DMS 273 (cell line): Measurements from ENCODE around the gene HIPK3.
"Not testable (repeated sequence)": the region's sequence is repeated elsewhere in the genome, so short reads cannot be mapped to it uniquely, and the experiment has no call there.

Experiments
- DNase-seq: peaks from one replicate; lab custom pipeline; 2025; ENCODE audit not compliant: unreplicated experiment; lab: John Stamatoyannopoulos, UW

The HIPK3 gene

DNA sequence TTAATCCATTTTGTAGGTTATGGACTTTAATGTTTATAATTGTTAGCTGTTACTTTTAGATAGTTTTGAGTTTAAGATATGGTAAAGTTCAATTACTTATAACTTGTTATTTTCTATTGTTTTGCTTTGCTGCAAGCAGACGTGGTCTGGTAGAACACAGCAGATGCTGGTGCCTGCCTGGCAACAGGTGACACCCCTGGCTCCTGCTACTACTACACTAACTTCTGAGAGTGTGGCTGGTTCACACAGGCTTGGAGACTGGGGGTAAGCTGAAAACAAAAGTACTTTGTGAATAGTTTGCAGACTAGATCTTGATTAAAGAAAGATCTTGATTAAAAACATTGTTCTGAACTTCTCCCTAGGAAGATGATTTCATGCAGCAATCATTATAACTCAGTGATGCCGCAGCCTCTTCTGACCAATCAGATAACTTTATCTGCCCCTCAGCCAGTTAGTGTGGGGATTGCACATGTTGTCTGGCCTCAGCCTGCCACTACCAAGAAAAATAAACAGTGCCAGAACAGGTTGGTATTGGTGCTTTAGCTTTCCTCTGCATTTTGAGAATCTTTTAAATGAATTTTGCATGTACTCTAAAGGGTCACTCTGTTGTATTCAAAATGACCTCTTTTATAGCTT lies 90.4 kb downstream of the HIPK3 start:
- peak; percentile 15 for DNase-seq

DNA sequence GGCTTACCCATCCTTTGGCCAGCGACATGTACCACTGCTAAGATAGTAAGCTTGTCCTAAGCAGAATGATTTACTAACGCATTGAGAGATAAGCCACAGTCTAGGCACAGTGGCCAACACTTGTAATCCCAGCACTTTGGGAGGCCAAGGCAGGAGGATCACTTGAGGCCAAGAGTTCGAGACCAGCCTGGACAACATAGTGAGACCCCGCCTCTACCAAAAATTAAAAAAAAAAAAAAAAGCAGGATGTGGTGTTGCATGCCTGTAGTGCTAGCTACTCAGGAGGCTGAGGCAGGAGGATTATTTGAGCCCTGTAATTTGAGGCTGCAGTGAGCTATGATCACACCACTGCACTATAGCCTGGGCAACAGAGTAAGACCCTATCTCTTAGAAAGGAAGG lies 93.1 kb downstream of the HIPK3 start:
- no peak for DNase-seq

DNA sequence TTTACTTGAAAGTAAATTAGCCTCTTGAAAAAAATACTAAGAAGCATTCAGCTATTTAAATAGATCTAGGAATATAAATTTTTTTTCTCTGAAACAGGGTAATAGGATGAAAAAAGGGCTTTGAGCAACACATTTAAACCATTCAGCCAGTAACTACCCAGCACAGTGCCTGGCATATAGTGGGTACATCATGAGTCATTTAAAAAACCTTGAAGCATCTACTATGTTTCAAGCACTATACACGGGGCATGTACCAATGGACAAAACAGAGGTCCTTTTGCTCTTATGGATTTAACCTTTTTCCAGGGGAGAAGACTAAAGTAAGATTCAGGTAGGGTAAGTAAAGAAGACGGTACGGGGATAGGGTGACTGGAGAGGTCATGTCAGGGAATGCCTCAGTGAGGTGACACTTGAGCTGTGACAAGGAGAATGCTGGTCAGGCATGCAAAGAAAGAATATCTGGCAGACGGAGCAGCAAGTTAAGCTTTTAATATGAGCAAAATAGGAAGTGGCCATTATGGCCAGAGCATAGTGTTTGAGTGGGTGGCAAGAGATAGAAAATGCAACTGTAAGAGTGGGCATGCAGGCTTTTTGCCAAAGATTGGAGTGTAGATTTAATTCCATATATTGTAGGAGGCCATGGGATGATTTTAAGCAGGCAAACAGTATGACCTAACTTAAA lies 101.1 kb downstream of the HIPK3 start:
- DNase-seq, result no peak

DNA sequence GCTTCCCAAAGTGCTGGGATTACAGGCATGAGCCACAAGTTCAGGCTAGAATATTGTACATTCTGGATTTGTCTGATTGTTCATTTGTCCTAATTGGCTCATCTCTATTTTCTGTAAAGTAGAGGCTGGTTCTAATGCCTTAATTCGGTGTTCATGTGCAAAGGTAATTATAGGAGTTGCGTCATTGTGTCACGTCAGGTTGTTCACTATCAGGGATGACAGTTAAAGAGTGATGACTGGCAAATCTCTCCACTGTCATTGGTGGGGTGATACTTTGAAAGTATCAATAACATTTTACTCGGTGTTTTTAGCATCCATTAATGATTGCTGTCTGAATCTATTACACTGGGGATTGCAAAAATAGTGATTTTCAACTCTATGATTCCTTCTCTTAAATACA lies 103.5 kb downstream of the HIPK3 start:
- DNase-seq, result no peak

DNA sequence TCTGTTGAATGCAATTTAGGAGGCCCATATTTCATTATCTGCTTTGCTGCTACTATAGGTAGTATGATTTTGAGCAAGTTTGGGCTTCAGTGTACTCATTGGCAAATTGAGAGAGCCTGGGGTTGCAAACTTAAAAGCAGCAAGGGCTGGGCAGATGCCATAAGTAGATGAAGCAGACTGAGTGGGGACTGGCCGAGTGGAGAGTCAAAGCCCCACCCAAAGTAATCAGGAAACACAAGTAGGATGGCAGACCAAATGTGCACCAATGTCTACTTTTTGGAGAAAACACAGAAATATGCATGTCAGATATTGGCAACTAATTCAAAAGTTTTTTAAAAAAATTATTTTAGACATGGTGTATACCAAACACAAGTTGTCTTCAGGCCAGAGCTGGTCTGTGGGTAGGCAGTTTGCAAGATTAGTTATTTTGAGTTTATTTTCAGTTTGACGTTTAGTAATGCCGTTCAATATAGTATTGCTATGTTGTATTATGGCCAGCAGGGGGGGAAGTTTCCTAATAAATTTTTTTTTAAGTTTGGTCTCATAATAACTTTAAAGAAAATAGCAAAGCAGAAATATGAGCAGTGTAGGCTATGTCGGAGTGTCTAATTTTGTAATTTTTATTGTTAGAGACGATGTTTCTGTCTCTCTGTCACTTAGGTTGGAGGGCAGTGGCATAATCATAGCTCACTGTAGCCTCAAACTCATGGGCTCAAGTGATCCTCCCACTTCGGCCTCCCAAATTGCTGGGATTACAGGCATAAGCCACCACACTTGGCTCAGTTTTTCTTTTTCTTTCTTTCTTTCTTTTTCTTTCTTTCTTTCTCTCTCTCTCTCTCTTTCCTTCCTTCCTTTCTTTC lies 105.1 kb downstream of the HIPK3 start:
- peak; percentile 49 for DNase-seq

DNA sequence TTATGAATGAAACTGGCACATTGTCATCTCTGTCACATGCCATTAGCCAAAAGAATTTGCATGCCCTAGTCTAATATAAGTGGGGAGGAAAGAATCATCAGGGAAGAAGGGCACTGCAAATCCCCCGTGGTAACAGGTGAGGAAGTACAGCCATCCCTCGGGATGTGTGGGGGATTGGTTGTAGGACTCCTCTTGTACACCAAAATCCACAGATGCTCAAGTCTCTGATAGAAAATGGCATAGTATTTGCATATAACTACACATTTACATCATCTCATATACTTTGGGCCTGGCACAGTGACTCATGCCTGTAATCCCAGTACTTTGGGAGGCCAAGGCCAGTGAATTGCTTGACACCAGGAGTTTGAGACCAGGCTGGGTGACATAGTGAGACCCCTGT lies 109.7 kb downstream of the HIPK3 start:
- no peak for DNase-seq

DNA sequence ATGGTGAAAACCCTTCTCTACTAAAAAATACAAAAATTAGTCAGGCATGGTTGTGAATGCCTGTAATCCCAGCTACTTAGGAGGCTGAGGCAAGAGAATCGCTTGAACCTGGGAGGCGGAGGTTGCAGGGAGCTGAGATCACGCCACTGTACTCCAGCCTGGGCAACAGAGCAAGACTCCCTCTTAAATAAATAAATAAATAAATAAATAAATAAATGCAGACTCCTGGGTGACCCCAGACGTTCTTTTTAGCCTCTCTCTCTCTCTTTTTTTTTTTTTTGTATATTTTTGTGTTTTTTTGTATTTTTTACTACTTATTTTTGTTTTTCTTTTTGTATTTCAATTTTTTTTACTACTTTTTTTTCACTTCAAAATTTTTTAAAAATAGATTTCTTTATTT lies 111.3 kb downstream of the HIPK3 start:
- DNase-seq, result not testable (repeated sequence)

DNA sequence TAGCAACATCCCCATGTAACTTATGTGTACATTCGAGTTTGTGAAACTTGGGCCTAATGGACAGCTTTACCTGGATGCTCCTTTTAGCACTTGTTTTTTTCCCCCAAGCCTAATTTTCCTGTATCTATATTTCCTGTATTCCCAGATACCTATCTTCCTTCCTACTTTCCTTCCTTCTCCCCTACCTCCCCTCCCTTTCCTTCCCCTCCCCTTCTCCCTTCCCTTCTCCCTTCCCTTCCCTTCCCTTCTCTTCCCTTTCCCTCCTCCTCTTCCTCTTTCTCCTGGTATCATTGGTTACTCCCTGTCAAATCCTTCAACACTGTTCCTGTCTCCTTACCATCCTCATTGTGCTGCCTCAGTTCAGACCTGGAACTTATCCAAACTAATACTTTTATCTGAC lies 111.8 kb downstream of the HIPK3 start:
- no peak for DNase-seq

DNA sequence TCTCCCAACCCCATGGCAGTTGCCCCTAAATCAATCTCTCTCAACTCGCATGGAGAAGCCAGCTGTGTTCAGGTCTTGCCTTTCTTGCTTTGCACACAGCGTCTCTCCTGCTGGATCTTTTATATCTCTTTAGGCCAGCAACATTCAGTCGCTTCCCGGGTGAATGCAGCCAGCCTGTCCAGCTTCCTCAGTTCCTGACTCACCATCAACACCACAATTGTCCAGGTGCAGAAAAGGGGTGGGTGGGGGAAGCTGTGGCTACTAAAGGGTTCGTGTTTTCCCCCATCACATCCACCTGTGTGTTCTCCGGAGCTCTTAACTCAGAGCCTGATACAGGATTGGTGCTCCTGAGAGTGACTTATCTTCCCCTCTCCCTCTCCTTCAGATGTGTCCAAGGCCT lies 116.5 kb downstream of the HIPK3 start:
- no peak for DNase-seq

DNA sequence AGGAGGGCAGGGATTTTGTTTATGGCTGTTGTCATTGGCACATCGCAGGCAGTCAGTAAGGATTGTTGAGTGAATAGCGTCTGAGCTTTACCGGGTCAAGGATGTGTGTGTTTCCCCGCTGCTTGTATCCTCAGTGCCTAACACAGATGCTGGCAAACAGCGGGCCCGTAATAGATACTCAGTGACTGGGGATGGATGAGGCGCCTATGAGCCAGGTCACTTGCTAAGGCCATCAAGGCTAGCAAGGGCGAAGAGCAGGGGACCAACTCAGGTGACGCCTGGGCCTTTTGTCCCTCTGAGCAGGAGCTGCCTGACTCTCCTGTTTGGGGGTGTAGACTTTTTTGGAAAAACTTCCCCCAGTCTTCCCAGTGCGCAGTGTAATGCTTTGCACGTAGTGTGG lies 118.1 kb downstream of the HIPK3 start:
- DNase-seq, result no peak

DNA sequence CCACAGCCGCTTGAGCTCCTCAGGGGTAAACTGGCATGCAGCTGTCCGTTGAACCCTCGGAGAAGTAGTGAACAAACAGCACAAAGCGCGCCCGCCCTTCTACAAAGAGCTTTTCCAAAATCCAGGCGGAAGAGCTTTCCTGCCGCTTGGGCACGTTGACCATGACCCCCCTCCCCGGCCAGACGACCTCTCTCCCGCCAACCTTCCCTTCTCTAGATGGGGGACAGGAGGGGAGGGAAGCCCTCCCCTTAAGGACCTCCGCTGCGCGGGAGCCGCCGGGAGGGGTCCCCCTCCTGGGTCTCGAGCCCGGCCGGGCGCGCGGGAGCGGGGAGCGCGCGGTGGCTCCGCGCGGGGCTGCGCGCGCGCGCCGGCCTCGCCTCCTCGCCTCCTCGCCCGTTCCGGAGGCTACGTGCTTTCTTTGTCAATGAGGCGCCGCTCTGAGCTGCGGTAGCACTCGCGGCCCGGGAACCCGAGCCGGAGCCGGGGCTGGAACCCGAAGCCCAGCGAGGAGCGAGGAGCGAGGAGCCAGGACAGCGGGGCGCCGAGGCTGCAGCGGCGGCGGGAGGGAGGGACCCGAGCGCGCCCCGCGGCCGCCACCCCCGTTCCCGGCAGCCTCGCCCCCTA lies 118.6 kb downstream of the HIPK3 start, which contains the start of gene KIAA1549L:
Gene KIAA1549L (plus strand): TSS at position 421 of the 624 bp plus-strand sequence.
- DNase-seq, result peak; percentile 72

DNA sequence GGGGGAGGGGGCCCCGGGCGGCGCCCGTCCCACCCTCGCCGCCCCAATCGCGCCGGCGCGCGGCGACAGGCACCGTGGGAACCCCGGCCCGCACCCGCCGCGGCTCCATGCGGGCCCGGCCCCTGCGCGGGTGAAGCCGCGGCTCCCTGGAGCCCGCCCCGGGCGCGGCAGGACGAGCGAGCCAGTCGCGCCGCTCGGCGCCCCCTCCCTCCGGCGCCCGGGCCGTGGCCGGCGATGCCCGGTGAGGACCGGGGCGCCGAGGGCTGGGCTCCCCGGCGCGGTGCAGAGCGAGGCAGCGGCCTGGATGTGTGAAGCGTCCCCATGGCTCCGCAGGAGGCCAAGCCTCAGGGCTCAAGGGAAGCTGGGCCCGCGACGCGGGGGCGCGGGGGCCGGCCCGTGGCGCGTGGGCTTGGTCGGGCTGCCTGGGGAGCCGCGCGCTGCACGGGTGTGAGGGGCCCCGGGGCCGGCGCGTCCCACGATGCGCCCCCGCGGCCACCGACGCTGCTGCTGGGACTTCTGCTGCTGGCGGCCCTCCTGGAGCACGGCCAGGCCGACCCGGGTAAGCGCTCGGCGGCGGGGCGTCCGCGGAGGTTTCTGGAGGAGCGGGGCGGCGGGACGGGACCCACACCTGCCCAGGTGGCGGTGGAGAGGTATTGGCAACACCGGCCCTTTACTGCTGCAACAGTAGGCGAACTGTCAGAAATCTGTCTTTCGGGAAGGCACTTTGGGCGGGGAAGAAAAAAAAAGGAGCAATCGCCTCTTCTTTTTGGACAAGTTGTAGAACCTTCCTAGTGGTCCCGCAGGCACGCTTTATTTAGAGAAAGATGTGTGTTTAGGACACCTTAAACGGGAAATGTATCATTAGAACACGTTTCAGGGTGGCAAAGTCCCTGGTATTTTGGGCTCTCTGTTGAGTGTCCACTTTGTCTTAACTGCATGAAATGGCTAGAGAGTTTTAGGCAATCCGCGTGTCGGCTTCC lies 119.4 kb downstream of the HIPK3 start:
- peak; percentile 66 for DNase-seq

DNA sequence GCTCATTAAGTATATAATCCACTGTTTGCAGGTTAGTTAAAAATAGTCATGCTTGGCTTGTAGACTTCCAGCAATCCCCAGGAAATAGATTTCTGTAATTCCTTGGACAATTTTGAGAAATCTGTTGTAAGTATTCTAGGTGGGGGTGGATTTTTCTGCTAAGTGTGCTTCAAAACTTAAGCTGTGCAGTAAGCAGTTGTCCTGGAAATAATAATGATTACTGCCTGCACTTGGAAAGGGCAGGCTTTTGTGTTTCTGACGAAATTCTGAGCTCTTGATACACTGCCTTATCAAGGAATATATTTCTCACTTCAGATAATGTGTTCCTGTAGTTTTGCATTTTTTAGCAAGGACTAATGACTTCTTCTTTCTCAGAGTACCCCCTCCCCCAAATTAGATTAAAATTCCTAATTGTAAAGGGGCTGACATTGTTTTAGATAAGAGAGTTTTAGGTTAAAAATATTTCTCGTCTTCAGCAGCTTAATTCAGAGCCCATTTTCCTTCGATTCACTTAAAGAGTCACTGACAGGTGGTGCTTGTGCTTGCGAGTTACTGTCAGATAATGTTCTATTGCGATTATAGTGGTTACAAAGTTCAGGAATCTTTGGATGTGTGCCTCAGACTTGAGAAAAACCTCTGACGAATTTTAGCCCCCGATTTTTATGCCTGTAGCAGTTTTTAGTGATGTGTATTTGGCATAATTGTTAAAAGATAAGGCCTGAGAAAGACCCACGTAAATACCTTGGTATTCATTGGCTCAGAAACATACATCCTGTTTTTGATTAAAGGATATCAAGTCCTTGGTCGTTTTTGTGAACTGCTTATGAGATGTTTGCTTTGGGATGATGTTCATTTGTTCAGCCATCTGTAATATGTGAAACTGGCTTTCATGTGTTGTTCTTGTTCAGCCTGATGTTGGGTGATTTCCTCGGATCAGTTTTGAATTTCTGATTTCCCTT lies 120.5 kb downstream of the HIPK3 start:
- DNase-seq, result peak; percentile 7

DNA sequence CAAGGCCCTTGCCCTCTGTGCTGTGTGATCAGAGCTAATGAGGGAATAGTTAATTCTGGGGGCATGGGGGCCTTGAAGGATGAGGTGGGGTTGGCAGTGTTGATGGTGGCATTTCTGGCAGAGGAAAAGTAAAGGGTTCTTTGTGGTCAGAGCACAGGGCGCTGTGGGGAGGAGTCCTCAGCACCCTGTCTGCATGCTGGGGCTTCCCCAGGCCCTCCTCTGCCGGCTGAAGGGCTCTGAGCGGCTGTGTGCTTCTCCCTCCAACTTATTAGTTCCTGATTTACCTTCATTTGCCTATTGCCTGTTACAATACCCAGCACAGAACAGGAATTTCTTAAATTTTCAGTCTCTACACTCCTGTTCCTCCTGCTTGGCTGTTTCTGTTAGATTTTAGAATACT lies 122.8 kb downstream of the HIPK3 start:
- DNase-seq, result no peak

DNA sequence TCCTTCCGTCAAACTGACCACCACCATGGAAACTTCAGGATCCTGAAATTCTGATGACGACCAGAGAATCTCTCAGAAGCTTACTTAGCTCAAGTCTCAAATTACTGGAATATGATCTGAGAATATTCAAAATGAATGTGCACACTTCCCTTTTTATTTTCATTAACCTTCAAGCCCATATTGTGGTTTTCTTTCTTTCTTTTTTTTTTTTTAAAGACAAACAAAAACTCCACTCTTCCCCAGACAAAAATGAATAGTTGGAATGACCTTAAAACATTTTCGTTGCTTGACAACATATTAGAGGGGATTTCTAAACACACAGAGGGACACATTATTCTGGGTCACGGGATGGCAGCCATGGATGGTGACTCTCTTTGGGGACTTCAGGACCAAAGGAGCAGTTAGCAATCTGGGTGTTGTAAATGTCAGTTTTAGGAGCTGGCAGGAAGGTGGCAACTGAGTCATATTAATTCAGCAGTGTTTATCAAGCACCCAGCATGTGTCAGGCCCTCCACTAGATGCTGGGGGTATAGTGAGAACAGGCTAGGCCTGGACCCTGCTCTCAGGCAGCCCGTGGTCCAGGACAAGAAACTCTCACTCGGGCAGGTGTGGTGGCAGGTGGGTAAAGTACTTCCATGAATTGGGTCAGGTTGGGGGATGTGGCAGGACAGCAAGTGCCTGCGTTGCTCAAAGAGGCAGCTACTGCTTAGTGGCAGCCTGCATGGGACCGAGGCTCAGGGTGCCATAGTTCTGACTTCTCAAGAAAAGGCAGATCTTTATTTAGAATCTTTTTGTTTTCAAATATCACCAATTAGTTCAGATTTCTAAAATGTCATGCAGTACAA lies 126.1 kb downstream of the HIPK3 start:
- no peak for DNase-seq

DNA sequence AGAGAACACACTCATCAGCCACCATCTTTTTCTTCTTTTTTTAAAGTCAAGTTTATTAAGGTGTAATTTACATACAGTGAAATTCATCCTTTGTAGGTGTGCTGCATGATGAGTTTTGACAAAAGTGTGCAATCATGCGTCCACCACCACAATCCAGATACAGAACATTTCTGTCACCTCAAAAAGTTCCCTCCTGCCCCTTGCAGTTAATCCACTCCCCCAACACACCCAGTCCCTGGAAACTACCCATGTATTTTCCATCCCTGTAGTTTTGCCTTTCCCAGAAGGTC lies 126.7 kb downstream of the HIPK3 start:
- DNase-seq, result no peak

DNA sequence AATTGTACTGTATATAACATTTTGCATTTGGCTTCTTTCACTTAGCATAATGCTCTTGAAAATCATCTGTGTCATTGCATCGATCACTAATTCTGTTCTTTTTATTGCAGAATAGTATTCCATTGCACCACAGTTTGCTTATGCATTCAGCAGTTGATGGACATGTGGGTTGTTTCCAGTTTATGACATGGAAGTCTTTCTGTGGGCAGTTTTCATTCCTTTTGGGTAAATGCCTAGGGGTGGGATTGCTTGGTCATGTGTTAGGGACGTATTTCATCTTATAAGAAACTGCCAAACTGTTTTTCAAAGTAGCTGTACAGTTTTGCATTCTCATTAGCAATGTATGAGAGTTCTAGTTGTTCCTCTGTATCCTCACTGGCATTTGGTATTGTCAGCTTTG lies 127.0 kb downstream of the HIPK3 start:
- no peak for DNase-seq

DNA sequence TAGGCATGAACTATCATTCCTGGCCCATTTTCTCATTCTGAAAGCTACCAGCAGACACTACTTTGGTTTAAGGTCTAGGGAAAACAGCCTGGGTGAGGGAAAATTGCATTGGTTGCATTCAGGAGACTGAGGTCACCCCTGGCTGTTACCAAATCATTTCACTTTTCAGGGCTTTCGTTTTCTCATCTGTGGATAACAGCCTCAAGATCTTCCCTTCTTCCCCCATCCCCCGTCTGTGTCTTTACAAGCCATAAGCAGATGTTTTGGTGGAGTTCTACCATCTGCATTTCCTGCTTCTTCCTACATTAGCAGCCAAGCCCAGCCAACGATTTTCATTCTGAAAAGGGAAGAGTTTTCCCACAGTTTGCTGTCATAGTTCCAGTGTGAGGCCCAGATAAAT lies 130.4 kb downstream of the HIPK3 start:
- DNase-seq, result peak; percentile 44

DNA sequence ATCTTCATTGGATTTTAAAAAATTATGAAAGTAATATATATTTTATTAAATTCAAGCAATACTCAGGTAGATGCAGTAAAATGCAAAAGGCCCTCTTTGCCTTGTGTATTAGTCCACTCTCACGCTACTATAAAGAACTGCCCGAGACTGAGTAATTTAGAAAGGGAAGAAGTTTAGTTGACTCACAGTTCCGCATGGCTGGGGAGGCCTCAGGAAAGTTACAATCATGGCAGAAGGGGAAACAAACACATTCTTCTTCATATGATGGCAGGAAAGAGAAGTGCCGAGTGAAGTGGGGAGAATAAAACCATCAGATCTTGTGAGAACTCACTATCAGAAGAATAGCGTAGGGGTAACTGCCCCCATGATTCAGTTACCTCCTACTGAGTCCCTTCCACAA lies 130.8 kb downstream of the HIPK3 start:
- no peak for DNase-seq
